Measurements from ENCODE around the gene DGKI. TPM values are rescaled to one million over a fixed set of nuclear protein-coding genes. Genes with fewer than 3 reads are reported as not detected.

Gene DGKI
- total and polyA plus RNA-seq, 9 of the 15 experiments (the other 6 are each of a cell fraction or from before 2014, with no cell fraction given), result 0.11 to 0.54 (median 0.15) TPM; not detected in 5

DNA sequence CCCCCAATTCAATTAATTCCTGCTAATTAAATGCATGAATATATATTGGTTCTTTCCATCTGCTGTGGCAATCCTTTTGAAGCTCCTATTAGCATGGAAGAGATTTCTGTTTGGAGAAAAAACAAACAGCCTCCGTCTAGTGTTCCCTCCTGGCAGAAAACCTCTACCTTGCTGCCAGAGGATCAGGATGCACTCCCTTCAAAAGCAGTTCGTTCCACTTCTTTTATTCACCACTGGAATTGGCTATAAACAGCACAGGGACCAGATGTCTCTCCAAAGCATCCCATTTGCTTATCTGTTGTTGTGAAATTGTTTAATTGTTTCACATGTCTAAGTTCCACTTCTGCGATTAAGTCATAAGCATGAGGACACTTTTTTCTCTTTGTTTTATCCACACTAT, 425.4 kb downstream of the DGKI start (continued):
- TF ChIP-seq, protein P1, sequence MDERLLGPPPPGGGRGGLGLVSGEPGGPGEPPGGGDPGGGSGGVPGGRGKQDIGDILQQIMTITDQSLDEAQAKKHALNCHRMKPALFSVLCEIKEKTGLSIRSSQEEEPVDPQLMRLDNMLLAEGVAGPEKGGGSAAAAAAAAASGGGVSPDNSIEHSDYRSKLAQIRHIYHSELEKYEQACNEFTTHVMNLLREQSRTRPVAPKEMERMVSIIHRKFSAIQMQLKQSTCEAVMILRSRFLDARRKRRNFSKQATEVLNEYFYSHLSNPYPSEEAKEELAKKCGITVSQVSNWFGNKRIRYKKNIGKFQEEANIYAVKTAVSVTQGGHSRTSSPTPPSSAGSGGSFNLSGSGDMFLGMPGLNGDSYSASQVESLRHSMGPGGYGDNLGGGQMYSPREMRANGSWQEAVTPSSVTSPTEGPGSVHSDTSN (CRISPR knock-in tag; IDR thresholded peaks at IDR 0.05; ENCODE audit: low read depth), result no peak
- TF ChIP-seq, protein P1 (tag; conservative IDR thresholded peaks at IDR 0.05; ENCODE audit: low read depth), result no peak
- no peak for TF ChIP-seq PRPF4 (IDR thresholded peaks at IDR 0.05; ENCODE audit: insufficient read depth, low read depth, low read length, poor library complexity, severe bottlenecking)

- in situ Hi-C loops (cut with MboI), result no loop called here
- POLR2A ChIA-PET, result no interaction called here
- BruUV-seq (replicated peaks), result no TSS peak
- TF ChIP-seq ZZZ3 (IDR thresholded peaks at IDR 0.05) (no peak), CBFA2T3 (IDR thresholded peaks at IDR 0.05) (no peak), ZNF274 (IDR thresholded peaks at IDR 0.05; ENCODE audit: borderline replicate concordance, low read depth, low read length) (no peak), ZNF609 (CRISPR knock-in tag; IDR thresholded peaks at IDR 0.05; ENCODE audit: borderline replicate concordance) (no peak), IRF9 (tag; IDR thresholded peaks at IDR 0.05) (no peak), ZBTB43 (CRISPR knock-in tag; IDR thresholded peaks at IDR 0.05) (no peak), HDGF (IDR thresholded peaks at IDR 0.05) (no peak), TGIF2 (CRISPR knock-in tag; IDR thresholded peaks at IDR 0.05) (no peak)
These were observed 427.9 kb downstream of the DGKI start for GRCh38 chr7:137418841-137419240.

More at GRCh38 chr7:137418841-137419240, 427.9 kb downstream of the DGKI start:
- intact Hi-C loops (cut with micrococcal nuclease), result no loop called here
- no peak overlapping the region for H3K4me3 ChIP-seq
- no peak overlapping the region for H3K27ac ChIP-seq (ENCODE audit: extremely low read depth, low read depth, low read length)
- no peaks in the 10 kb centered on the region for H3K36me3 ChIP-seq (ENCODE audit: control insufficient read depth, insufficient read depth, low read length)
- no peaks in the 10 kb centered on the region for H3K79me2 ChIP-seq (ENCODE audit: control insufficient read depth, insufficient read depth, low read length)
- peaks cover 2% of the 10 kb centered on the region; the same call in 1 of the 2 replicates for H3K9me3 ChIP-seq (replicated peaks; ENCODE audit: control insufficient read depth, insufficient read depth, low read depth, low read length)
- CTCF ChIA-PET (ENCODE audit: low intra/inter-chr PET ratio), result no interaction called here
- ATAC-seq, result no peak
- no peak overlapping the region for H3K9ac ChIP-seq (ENCODE audit: insufficient read depth in 1 of 2, low read depth in 2 of 2, low read length in 2 of 2)
- no peak for DNase-seq (ENCODE audit: extremely low read depth in 1 of 4, low spot score in 3 of 4)
- H4K20me1 ChIP-seq (replicated peaks; ENCODE audit: control insufficient read depth, insufficient read depth, low read length), result no peaks in the 10 kb centered on the region
- H3K4me1 ChIP-seq (replicated peaks in 1 of 2; ENCODE audit: control insufficient read depth in 2 of 2, insufficient read depth in 2 of 2, low read length in 2 of 2), result no peaks in the 10 kb centered on the region
- no peaks in the 10 kb centered on the region for H3K27me3 ChIP-seq (ENCODE audit: control insufficient read depth in 2 of 2, insufficient read depth in 2 of 2, low read length in 2 of 2)
- H3K9me1 ChIP-seq (ENCODE audit: control insufficient read depth, insufficient read depth, low read length), result no peaks in the 10 kb centered on the region
- WGBS (ENCODE audit: insufficient coverage, low coverage, missing lambda C conversion rate), result 0% methylated on average over 2 of the region's 2 CpGs
- H2AFZ ChIP-seq (ENCODE audit: low read depth, low read length), result no peak overlapping the region
- FAIRE-seq, result no peak
- H3K4me2 ChIP-seq (ENCODE audit: insufficient read depth, low read length), result no peak overlapping the region
